H9 (cell line): ENCODE data around the gene FFAR1. TPM values are rescaled to one million over a fixed set of nuclear protein-coding genes. Genes with fewer than 3 reads are reported as not detected.

Source experiments
- DNase-seq: peaks from one replicate; pipeline ENCODE4 v3.0.0-alpha.2; 2017
- H2AFZ ChIP-seq: one replicate; pipeline ENCODE4 v1.6.1; 2013; ENCODE audit warnings: mild to moderate bottlenecking, low read length, control low read depth, moderate library complexity
- H2AK5ac ChIP-seq: 2 replicates; pipeline ENCODE4 v1.6.1; 2013; ENCODE audit warnings: low read length, control low read depth, mixed read lengths; ENCODE audit not compliant: insufficient read length
- H2BK120ac ChIP-seq: one replicate; pipeline ENCODE4 v1.6.1; 2013; ENCODE audit warnings: low read depth, mild to moderate bottlenecking, low read length, control low read depth, inconsistent platforms; ENCODE audit not compliant: poor library complexity, severe bottlenecking
- H2BK12ac ChIP-seq: 2 replicates; pipeline ENCODE4 v1.6.1; 2013; ENCODE audit warnings: low read length, control low read depth, mixed read lengths, low read depth; ENCODE audit not compliant: insufficient read length
- H2BK15ac ChIP-seq: 2 replicates; pipeline ENCODE4 v1.6.1; 2013; ENCODE audit warnings: low read depth, low read length, control low read depth
- H2BK20ac ChIP-seq: one replicate; pipeline ENCODE4 v1.6.1; 2013; ENCODE audit warnings: low read depth, mild to moderate bottlenecking, low read length, control low read depth, inconsistent platforms; ENCODE audit not compliant: poor library complexity, severe bottlenecking
- H2BK5ac ChIP-seq: 2 replicates; pipeline ENCODE4 v1.6.1; 2013; ENCODE audit warnings: low read length, control low read depth, mixed read lengths; ENCODE audit not compliant: insufficient read length
- H3K14ac ChIP-seq: 2 replicates; pipeline ENCODE4 v1.6.1; 2013; ENCODE audit warnings: low read length, control low read depth; ENCODE audit not compliant: insufficient read depth
- H3K18ac ChIP-seq: 2 replicates; pipeline ENCODE4 v1.6.1; 2013; ENCODE audit warnings: low read depth, mild to moderate bottlenecking, mixed read lengths, low read length, control low read depth; ENCODE audit not compliant: insufficient read length
- H3K23ac ChIP-seq: 2 replicates; pipeline ENCODE4 v1.6.1; 2013; ENCODE audit warnings: low read length, control low read depth, mixed read lengths, low read depth; ENCODE audit not compliant: insufficient read length
- H3K23me2 ChIP-seq: 2 replicates; pipeline ENCODE4 v1.6.1; 2013; ENCODE audit warnings: low read depth, mild to moderate bottlenecking, mixed read lengths, low read length, control low read depth; ENCODE audit not compliant: insufficient read length, poor library complexity, severe bottlenecking
- H3K27ac ChIP-seq: 2 replicates; pipeline ENCODE4 v1.5.1; 2013; ENCODE audit warnings: low read length, control low read depth, mixed read lengths, low read depth; ENCODE audit not compliant: insufficient read length
- H3K27me3 ChIP-seq: 2 replicates; pipeline ENCODE4 v1.6.1; 2013; ENCODE audit warnings: low read length, control low read depth, inconsistent platforms; ENCODE audit not compliant: insufficient read depth
- H3K4ac ChIP-seq: 2 replicates; pipeline ENCODE4 v1.6.1; 2013; ENCODE audit warnings: low read depth, mild to moderate bottlenecking, control low read depth, inconsistent platforms, low read length, moderate library complexity
- H3K4me1 ChIP-seq: 2 replicates; pipeline ENCODE4 v1.6.1; 2013; ENCODE audit warnings: low read length, control low read depth, inconsistent platforms; ENCODE audit not compliant: insufficient read depth
- H3K4me2 ChIP-seq: 2 replicates; pipeline ENCODE4 v1.6.1; 2013; ENCODE audit warnings: low read length, control low read depth, mixed read lengths; ENCODE audit not compliant: insufficient read length, insufficient read depth
- H3K56ac ChIP-seq: 2 replicates; pipeline ENCODE4 v1.6.1; 2013; ENCODE audit warnings: low read depth, mild to moderate bottlenecking, mixed read lengths, low read length, control low read depth; ENCODE audit not compliant: insufficient read length
- H3K79me1 ChIP-seq: 2 replicates; pipeline ENCODE4 v1.6.1; 2013; ENCODE audit warnings: low read depth, mild to moderate bottlenecking, moderate library complexity, low read length, control low read depth, inconsistent platforms; ENCODE audit not compliant: insufficient read depth, poor library complexity, severe bottlenecking
- H3K79me2 ChIP-seq: 2 replicates; pipeline ENCODE4 v1.6.1; 2013; ENCODE audit warnings: low read length, control low read depth, inconsistent platforms; ENCODE audit not compliant: insufficient read depth
- H3K9ac ChIP-seq: 2 replicates; pipeline ENCODE4 v1.6.1; 2013; ENCODE audit warnings: low read length, control low read depth, mixed read lengths; ENCODE audit not compliant: insufficient read length; ENCODE audit errors: extremely low read depth
- H3K9me3 ChIP-seq: one replicate; pipeline ENCODE4 v1.6.1; 2013; ENCODE audit warnings: low read depth, low read length, inconsistent platforms; ENCODE audit not compliant: control insufficient read depth
- H3T11ph ChIP-seq: one replicate; pipeline ENCODE4 v1.6.1; 2013; ENCODE audit warnings: mild to moderate bottlenecking, low read length, control low read depth, inconsistent platforms
- H4K20me1 ChIP-seq: one replicate; pipeline ENCODE4 v1.6.1; 2013; ENCODE audit not compliant: control insufficient read depth, insufficient read length, insufficient read depth
- H4K5ac ChIP-seq: 2 replicates; pipeline ENCODE4 v1.6.1; 2013; ENCODE audit warnings: low read depth, mild to moderate bottlenecking, mixed read lengths, low read length, control low read depth; ENCODE audit not compliant: insufficient read length
- H4K8ac ChIP-seq: replicated peaks from 2 replicates; pipeline ENCODE4 v1.6.1; 2013; ENCODE audit warnings: low read length, control low read depth, mixed read lengths, low read depth; ENCODE audit not compliant: insufficient read length
- H4K91ac ChIP-seq: 2 replicates; pipeline ENCODE4 v1.6.1; 2013; ENCODE audit warnings: low read depth, mild to moderate bottlenecking, moderate library complexity, mixed read lengths, low read length, control low read depth; ENCODE audit not compliant: insufficient read length
- H3K27ac Mint-ChIP-seq, 3 experiments: 2 replicates in 2 of 3; 3 replicates in 1 of 3; pipeline ENCODE4 v1.8.0; 2020 to 2021; ENCODE audit warnings: mixed read lengths in 3 of 3, mild to moderate bottlenecking in 1 of 3, moderate library complexity in 1 of 3
- H3K27me3 Mint-ChIP-seq: 2 replicates; pipeline ENCODE4 v1.8.0; 2021; ENCODE audit warnings: low read depth, mild to moderate bottlenecking, moderate library complexity, mixed read lengths
- H3K36me3 Mint-ChIP-seq, 3 experiments: 2 replicates in 2 of 3; 3 replicates in 1 of 3; pipeline ENCODE4 v1.8.0; 2020 to 2021; ENCODE audit warnings: low read depth in 3 of 3, mixed read lengths in 3 of 3; ENCODE audit not compliant: insufficient read depth in 1 of 3
- H3K4me1 Mint-ChIP-seq, 2 experiments: 2 replicates each; pipeline ENCODE4 v1.8.0; 2020; ENCODE audit warnings: mixed read lengths in 2 of 2
- H3K4me3 Mint-ChIP-seq, 2 experiments: 2 replicates in 1 of 2; 3 replicates in 1 of 2; pipeline ENCODE4 v1.8.0; 2020 to 2021; ENCODE audit warnings: mild to moderate bottlenecking in 2 of 2, mixed read lengths in 2 of 2, moderate library complexity in 1 of 2
- H3K9me3 Mint-ChIP-seq, 2 experiments: 2 replicates in 1 of 2; 3 replicates in 1 of 2; pipeline ENCODE4 v1.8.0; 2020; ENCODE audit warnings: mild to moderate bottlenecking in 2 of 2, mixed read lengths in 2 of 2, moderate library complexity in 1 of 2
- WGBS: extraction: QIAGEN DNeasy Blood & Tissue Kit; methylation state at CpG from one replicate; pipeline ENCODE4 v1.1.7; 2013; ENCODE audit warnings: missing lambda C conversion rate, low lambda C conversion rate, mixed read lengths; ENCODE audit not compliant: insufficient read length; ENCODE audit errors: extremely low coverage; 5-methylcytosine and 5-hydroxymethylcytosine counted together
- microRNA-seq: library from miRNA; unstranded; fragments of <30 nt; microRNA quantifications from one replicate; pipeline ENCODE4, GENCODE V29; 2020; ENCODE audit warnings: borderline microRNAs expressed
- total RNA-seq: library from RNA; stranded (reverse); gene quantifications from 2 replicates; pipeline ENCODE4 v1.2.1, GENCODE V29; 2021
- TF ChIP-seq, protein P1 (sequence below): fragments of 200-600 bp; sonication (generic); conservative IDR thresholded peaks from 3 replicates; pipeline ENCODE4 v1.8.0; 2021; ENCODE audit warnings: antibody characterized with exemption, mild to moderate bottlenecking

FFAR1 gene
- total RNA-seq, 1 experiment from 2014 or later, result not detected

DNA sequence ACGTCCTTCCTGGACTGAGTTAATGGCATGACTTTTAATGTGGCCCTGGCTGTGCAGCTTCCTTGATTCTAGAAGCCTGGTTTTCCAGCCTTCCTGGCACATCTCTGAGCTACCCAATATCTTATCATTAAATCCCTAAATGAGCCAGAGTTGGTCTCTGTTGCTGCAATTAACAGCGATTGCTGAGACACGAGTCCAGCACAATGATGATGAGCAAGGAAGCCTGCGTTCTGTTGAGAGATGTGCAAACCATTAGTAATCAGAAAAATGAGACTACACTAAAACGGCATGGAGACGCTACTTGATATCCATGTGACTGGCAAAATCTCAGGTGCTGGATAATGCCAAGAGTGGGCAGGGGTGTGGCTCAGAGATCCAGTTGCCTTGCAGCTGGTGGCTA lies 49.4 kb downstream of the FFAR1 start:
- Histone ChIP-seq H3T11ph (no peak overlapping the region), H3K79me1 (no peaks in the 10 kb centered on the region), H4K20me1 (no peaks in the 10 kb centered on the region), H2BK5ac (no peak overlapping the region), H3K56ac (no peak overlapping the region), H2BK20ac (no peak overlapping the region), H4K91ac (no peak overlapping the region), H3K23ac (no peak overlapping the region), H3K4me1 (no peaks in the 10 kb centered on the region), H3K4ac (no peak overlapping the region), H3K9ac (no peak overlapping the region), H3K23me2 (no peaks in the 10 kb centered on the region), H4K5ac (no peak overlapping the region), H3K27ac (no peak overlapping the region), H4K8ac (no peak overlapping the region), H2BK15ac (no peak overlapping the region), H3K14ac (no peak overlapping the region), H2AK5ac (no peak overlapping the region), H3K27me3 (no peaks in the 10 kb centered on the region), H3K4me2 (no peak overlapping the region), H2AFZ (no peak overlapping the region), H2BK120ac (no peak overlapping the region), H3K79me2 (no peaks in the 10 kb centered on the region), H2BK12ac (no peak overlapping the region), H3K18ac (no peak overlapping the region), H3K9me3 (no peaks in the 10 kb centered on the region)
- DNase-seq, result no peak
- H3K4me3 Mint-ChIP-seq, result no peak overlapping the region
- no peaks in the 10 kb centered on the region for H3K36me3 Mint-ChIP-seq
- H3K4me1 Mint-ChIP-seq, result no peaks in the 10 kb centered on the region
- H3K27me3 Mint-ChIP-seq, result peaks cover 2% of the 10 kb centered on the region; the same call in 1 of the 2 replicates
- no peaks in the 10 kb centered on the region; a peak in 1 of 5 replicates for H3K9me3 Mint-ChIP-seq
- H3K27ac Mint-ChIP-seq, result no peak overlapping the region
- TF ChIP-seq, protein P1, sequence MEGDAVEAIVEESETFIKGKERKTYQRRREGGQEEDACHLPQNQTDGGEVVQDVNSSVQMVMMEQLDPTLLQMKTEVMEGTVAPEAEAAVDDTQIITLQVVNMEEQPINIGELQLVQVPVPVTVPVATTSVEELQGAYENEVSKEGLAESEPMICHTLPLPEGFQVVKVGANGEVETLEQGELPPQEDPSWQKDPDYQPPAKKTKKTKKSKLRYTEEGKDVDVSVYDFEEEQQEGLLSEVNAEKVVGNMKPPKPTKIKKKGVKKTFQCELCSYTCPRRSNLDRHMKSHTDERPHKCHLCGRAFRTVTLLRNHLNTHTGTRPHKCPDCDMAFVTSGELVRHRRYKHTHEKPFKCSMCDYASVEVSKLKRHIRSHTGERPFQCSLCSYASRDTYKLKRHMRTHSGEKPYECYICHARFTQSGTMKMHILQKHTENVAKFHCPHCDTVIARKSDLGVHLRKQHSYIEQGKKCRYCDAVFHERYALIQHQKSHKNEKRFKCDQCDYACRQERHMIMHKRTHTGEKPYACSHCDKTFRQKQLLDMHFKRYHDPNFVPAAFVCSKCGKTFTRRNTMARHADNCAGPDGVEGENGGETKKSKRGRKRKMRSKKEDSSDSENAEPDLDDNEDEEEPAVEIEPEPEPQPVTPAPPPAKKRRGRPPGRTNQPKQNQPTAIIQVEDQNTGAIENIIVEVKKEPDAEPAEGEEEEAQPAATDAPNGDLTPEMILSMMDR, result no peak
- WGBS, result no CpG with 5 or more reads among the region's 6 CpGs

Small RNA genes within 50 kb of the gene (microRNA-seq; reads per million reads assigned to microRNA genes)
- not detected for gene MIR5196

Other genes with a start within 250 kb of the FFAR1 start
- 1.5 TPM in 2 replicates for gene FXYD3, start 232.1 kb upstream of the FFAR1 start, total RNA-seq
- gene LGI4, start 212.8 kb upstream of the FFAR1 start, total RNA-seq, result 2.6 and 3.2 TPM in 2 replicates
- gene FXYD1, start 209.1 kb upstream of the FFAR1 start, total RNA-seq, result 6.8 and 7.7 TPM in 2 replicates
- 8.2 and 9.0 TPM in 2 replicates for gene FXYD7, start 204.6 kb upstream of the FFAR1 start, total RNA-seq
- 83.7 and 100 TPM in 2 replicates for gene FXYD5, start 193.2 kb upstream of the FFAR1 start, total RNA-seq
- not detected in 2 replicates for gene FAM187B, start 119.2 kb upstream of the FFAR1 start, total RNA-seq
- 151 and 152 TPM in 2 replicates for gene LSR, start 98.9 kb upstream of the FFAR1 start, total RNA-seq
- gene USF2, start 78.9 kb upstream of the FFAR1 start, total RNA-seq, result 113 and 123 TPM in 2 replicates
- 0.52 and 0.83 TPM in 2 replicates for gene HAMP, start 65.4 kb upstream of the FFAR1 start, total RNA-seq
- gene MAG, start 55.7 kb upstream of the FFAR1 start, total RNA-seq, result 0.13 TPM in 1 of 2 replicates, not detected in the other
- gene CD22, start 18.7 kb upstream of the FFAR1 start, total RNA-seq, result not detected in 2 replicates
- gene FFAR3, start 10.6 kb downstream of the FFAR1 start, total RNA-seq, result not detected in 2 replicates
- gene GPR42, start 23.2 kb downstream of the FFAR1 start, total RNA-seq, result not detected in 2 replicates
- gene FFAR2, start 100.4 kb downstream of the FFAR1 start, total RNA-seq, result not detected in 2 replicates
- 0.87 and 1.3 TPM in 2 replicates for gene KRTDAP, start 142.6 kb downstream of the FFAR1 start, total RNA-seq
- gene DMKN, start 165.7 kb downstream of the FFAR1 start, total RNA-seq, result 267 and 278 TPM in 2 replicates
- 0.15 and 0.24 TPM in 2 replicates for gene SBSN, start 180.4 kb downstream of the FFAR1 start, total RNA-seq
- gene GAPDHS, start 185.6 kb downstream of the FFAR1 start, total RNA-seq, result not detected in 2 replicates
- gene TMEM147, start 197.7 kb downstream of the FFAR1 start, total RNA-seq, result 125 and 128 TPM in 2 replicates
- 0.24 and 0.88 TPM in 2 replicates for gene ATP4A, start 215.8 kb downstream of the FFAR1 start, total RNA-seq
- gene PMIS2, start 238.3 kb downstream of the FFAR1 start, total RNA-seq, result not detected in 2 replicates